Astrocyte (in vitro differentiated cells and primary cell): ENCODE data around the gene TAF4. TPM values are rescaled to one million over a fixed set of nuclear protein-coding genes. Genes with fewer than 3 reads are reported as not detected.

Experiments used
- DNase-seq: peaks from one replicate; pipeline ENCODE4 v3.0.0-alpha.2; 2010; ENCODE audit warnings: low read depth
- FAIRE-seq: peaks from 2 replicates; lab custom pipeline; 2011; peaks lifted over from hg19 to GRCh38; lab: Jason Lieb, UNC
- H2AFZ ChIP-seq: 2 replicates; pipeline ENCODE4 v1.6.0; 2012; ENCODE audit warnings: low read depth, low read length, inconsistent platforms
- H3K27ac ChIP-seq: 2 replicates; pipeline ENCODE4 v1.5.1; 2011; ENCODE audit warnings: low read depth, low read length, inconsistent platforms
- H3K27me3 ChIP-seq: 2 replicates; pipeline ENCODE4 v1.6.0; 2011; ENCODE audit warnings: low read length, inconsistent platforms; ENCODE audit not compliant: insufficient read depth
- H3K36me3 ChIP-seq: 2 replicates; pipeline ENCODE4 v1.5.1; 2011; ENCODE audit warnings: low read length, inconsistent platforms; ENCODE audit not compliant: insufficient read depth
- H3K4me1 ChIP-seq: 2 replicates; pipeline ENCODE4 v1.5.1; 2011; ENCODE audit warnings: low read length, inconsistent platforms; ENCODE audit not compliant: insufficient read depth
- H3K4me2 ChIP-seq: 2 replicates; pipeline ENCODE4 v1.6.0; 2012; ENCODE audit warnings: low read length, inconsistent platforms
- H3K4me3 ChIP-seq: 2 replicates; pipeline ENCODE4 v1.5.1; 2011; ENCODE audit warnings: low read depth, mild to moderate bottlenecking, low read length, inconsistent platforms; ENCODE audit not compliant: insufficient read depth
- H3K79me2 ChIP-seq: 2 replicates; pipeline ENCODE4 v1.6.0; 2012; ENCODE audit warnings: mild to moderate bottlenecking, low read length, inconsistent platforms; ENCODE audit not compliant: insufficient read depth
- H3K9ac ChIP-seq: 2 replicates; pipeline ENCODE4 v1.6.0; 2012; ENCODE audit warnings: mild to moderate bottlenecking, low read length, inconsistent platforms
- H3K9me3 ChIP-seq: 2 replicates; pipeline ENCODE4 v1.5.1; 2012; ENCODE audit warnings: low read depth, mild to moderate bottlenecking, low read length, inconsistent platforms; ENCODE audit not compliant: insufficient read depth
- H4K20me1 ChIP-seq: 2 replicates; pipeline ENCODE4 v1.6.0; 2012; ENCODE audit warnings: low read length, inconsistent platforms; ENCODE audit not compliant: insufficient read depth
- H3K27ac Mint-ChIP-seq: one replicate; pipeline ENCODE4 v1.8.0; 2021; ENCODE audit warnings: mild to moderate bottlenecking, mixed read lengths; ENCODE audit not compliant: unreplicated experiment
- H3K27me3 Mint-ChIP-seq: one replicate; pipeline ENCODE4 v1.8.0; 2021; ENCODE audit warnings: low read depth, mixed read lengths; ENCODE audit not compliant: unreplicated experiment
- H3K36me3 Mint-ChIP-seq: one replicate; pipeline ENCODE4 v1.8.0; 2021; ENCODE audit warnings: low read depth, mixed read lengths; ENCODE audit not compliant: unreplicated experiment
- H3K4me1 Mint-ChIP-seq: one replicate; pipeline ENCODE4 v1.8.0; 2021; ENCODE audit warnings: low read depth, mixed read lengths; ENCODE audit not compliant: unreplicated experiment
- H3K4me3 Mint-ChIP-seq: one replicate; pipeline ENCODE4 v1.8.0; 2021; ENCODE audit warnings: mild to moderate bottlenecking, moderate library complexity, mixed read lengths; ENCODE audit not compliant: unreplicated experiment
- H3K9me3 Mint-ChIP-seq: one replicate; pipeline ENCODE4 v1.8.0; 2021; ENCODE audit warnings: mild to moderate bottlenecking, mixed read lengths; ENCODE audit not compliant: unreplicated experiment
- EZH2 ChIP-seq: IDR thresholded peaks from 2 replicates; pipeline ENCODE4 v1.6.1; 2012; ENCODE audit warnings: mild to moderate bottlenecking, low read length, inconsistent platforms; ENCODE audit not compliant: insufficient read depth
- total RNA-seq: library from RNA; stranded (reverse); gene quantifications from 2 replicates; pipeline ENCODE4 v1.2.1, GENCODE V29; 2021
- TF ChIP-seq, protein P1 (sequence below): IDR thresholded peaks from 2 replicates; pipeline ENCODE4 v1.5.1; 2011; ENCODE audit warnings: low read depth, mild to moderate bottlenecking, inconsistent platforms, low read length, moderate library complexity; ENCODE audit not compliant: insufficient read depth

The TAF4 gene
- total RNA-seq, 1 donor from 2014 or later: 11.8 TPM

DNA sequence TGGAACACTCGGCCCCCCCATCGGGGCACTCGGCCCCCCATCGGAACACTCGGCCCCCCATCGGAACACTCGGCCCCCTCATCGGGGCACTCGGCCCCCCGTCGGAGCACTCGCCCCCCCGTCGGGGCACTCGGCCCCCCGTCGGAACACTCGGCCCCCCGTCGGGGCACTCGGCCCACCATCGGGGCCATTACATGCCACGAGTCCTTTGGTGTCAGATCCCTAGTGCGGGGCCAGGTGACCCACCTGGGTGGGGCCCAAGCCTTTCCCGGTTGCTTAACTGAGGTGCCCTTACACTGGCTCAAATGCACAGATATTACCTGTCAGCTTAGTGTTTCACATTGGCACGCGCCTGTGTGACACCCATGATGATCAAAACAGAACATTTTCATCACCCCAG is 95.9 kb downstream of the TAF4 start:
- H3K27ac ChIP-seq: no peak overlapping the region
- no peaks in the 10 kb centered on the region for H3K79me2 ChIP-seq
- H2AFZ ChIP-seq: no peak overlapping the region
- no peak overlapping the region for H3K4me3 ChIP-seq
- H3K9me3 ChIP-seq: no peaks in the 10 kb centered on the region
- TF ChIP-seq, protein P1, sequence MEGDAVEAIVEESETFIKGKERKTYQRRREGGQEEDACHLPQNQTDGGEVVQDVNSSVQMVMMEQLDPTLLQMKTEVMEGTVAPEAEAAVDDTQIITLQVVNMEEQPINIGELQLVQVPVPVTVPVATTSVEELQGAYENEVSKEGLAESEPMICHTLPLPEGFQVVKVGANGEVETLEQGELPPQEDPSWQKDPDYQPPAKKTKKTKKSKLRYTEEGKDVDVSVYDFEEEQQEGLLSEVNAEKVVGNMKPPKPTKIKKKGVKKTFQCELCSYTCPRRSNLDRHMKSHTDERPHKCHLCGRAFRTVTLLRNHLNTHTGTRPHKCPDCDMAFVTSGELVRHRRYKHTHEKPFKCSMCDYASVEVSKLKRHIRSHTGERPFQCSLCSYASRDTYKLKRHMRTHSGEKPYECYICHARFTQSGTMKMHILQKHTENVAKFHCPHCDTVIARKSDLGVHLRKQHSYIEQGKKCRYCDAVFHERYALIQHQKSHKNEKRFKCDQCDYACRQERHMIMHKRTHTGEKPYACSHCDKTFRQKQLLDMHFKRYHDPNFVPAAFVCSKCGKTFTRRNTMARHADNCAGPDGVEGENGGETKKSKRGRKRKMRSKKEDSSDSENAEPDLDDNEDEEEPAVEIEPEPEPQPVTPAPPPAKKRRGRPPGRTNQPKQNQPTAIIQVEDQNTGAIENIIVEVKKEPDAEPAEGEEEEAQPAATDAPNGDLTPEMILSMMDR: no peak
- TF ChIP-seq EZH2: no peak
- Mint-ChIP-seq H3K4me1 (no peaks in the 10 kb centered on the region), H3K9me3 (no peaks in the 10 kb centered on the region), H3K27me3 (no peaks in the 10 kb centered on the region), H3K27ac (no peak overlapping the region), H3K4me3 (no peak overlapping the region), H3K36me3 (peaks cover 21% of the 10 kb centered on the region)
- H3K36me3 ChIP-seq: peaks cover 3% of the 10 kb centered on the region
- no peaks in the 10 kb centered on the region for H3K4me1 ChIP-seq
- FAIRE-seq: no peak
- peaks cover 4% of the 10 kb centered on the region for H3K27me3 ChIP-seq
- DNase-seq: no peak
- no peak overlapping the region for H3K9ac ChIP-seq
- H4K20me1 ChIP-seq: no peaks in the 10 kb centered on the region
- no peak overlapping the region for H3K4me2 ChIP-seq

DNA sequence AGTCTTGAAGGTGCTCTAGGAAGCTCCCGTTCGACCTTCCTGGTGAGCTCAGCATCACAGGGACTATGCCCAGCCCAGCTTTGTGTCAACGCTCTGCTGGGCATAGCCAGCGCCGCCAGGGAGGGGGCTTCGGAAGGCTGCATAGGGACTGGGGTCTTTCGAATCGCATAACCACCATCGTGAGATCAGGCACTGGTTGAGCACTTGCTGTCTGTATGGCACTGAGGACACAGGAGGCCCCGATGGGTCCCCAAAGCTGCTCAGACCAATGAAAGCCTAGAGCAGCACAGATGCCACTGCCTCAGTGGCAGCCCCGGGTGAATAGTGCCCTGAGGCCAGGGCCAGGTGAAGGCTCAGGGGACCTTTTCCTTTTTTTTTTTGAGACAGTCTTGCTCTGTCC is 96.7 kb downstream of the TAF4 start:
- H3K4me3 ChIP-seq: no peak overlapping the region
- peaks cover 19% of the 10 kb centered on the region for H3K36me3 Mint-ChIP-seq
- H3K27ac Mint-ChIP-seq: no peak overlapping the region
- DNase-seq (no peak), FAIRE-seq (no peak)
- H3K4me1 Mint-ChIP-seq: no peaks in the 10 kb centered on the region
- H3K4me3 Mint-ChIP-seq: no peak overlapping the region
- H3K27ac ChIP-seq: no peak overlapping the region
- H3K79me2 ChIP-seq: no peaks in the 10 kb centered on the region
- peaks cover 3% of the 10 kb centered on the region for H3K36me3 ChIP-seq
- H3K27me3 ChIP-seq: peaks cover 10% of the 10 kb centered on the region
- H3K9me3 ChIP-seq: no peaks in the 10 kb centered on the region
- H3K9me3 Mint-ChIP-seq: no peaks in the 10 kb centered on the region
- no peak overlapping the region for H3K4me2 ChIP-seq
- H2AFZ ChIP-seq: no peak overlapping the region
- no peaks in the 10 kb centered on the region for H3K27me3 Mint-ChIP-seq
- H3K9ac ChIP-seq: no peak overlapping the region
- no peak for TF ChIP-seq EZH2
- TF ChIP-seq, protein P1: no peak
- no peaks in the 10 kb centered on the region for H4K20me1 ChIP-seq
- no peaks in the 10 kb centered on the region for H3K4me1 ChIP-seq

DNA sequence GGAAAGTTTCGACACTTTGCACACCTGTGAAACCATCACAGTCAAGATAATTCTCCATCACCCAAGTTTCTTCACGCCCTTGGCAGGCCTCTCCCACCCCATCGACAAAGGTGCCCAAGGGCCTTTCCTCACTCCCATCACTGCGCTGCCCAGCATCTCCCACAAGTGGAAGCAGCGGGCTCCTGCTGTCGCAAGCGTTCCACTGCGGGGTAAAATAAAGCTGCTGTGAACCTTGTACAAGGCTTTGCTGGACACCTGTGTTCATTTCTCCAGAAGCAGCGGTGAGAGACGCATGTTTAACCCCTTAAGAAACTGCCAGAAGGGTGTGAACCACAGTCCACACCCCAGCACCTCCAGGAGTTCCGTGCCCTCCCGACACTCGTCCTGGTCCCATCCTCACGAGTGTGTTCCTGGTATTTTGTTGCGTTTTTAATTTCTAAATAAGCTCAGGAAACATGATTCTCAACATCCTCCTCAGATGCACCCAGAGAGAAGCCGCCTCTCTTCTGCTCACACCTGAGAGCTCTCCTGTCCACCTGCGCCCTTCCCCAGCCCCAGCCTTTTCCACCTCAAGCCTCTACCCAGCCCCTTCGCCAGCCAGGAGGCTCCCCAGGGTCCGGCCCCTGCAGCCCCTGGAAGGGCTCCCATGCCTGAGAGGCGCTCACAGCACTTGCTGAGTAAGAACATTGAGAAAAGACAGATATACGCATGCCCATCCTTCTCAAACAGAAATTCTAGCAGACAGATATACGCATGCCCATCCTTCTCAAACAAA is 97.5 kb downstream of the TAF4 start:
- Histone ChIP-seq H4K20me1 (no peaks in the 10 kb centered on the region), H3K9ac (no peak overlapping the region), H2AFZ (no peak overlapping the region), H3K4me3 (no peak overlapping the region), H3K4me1 (no peaks in the 10 kb centered on the region), H3K27ac (no peak overlapping the region), H3K27me3 (peaks cover 10% of the 10 kb centered on the region), H3K4me2 (no peak overlapping the region), H3K36me3 (peaks cover 3% of the 10 kb centered on the region), H3K79me2 (no peaks in the 10 kb centered on the region), H3K9me3 (no peaks in the 10 kb centered on the region)
- TF ChIP-seq, protein P1: no peak
- no peak for TF ChIP-seq EZH2
- Mint-ChIP-seq H3K4me3 (no peak overlapping the region), H3K36me3 (peaks cover 15% of the 10 kb centered on the region), H3K4me1 (no peaks in the 10 kb centered on the region), H3K27me3 (no peaks in the 10 kb centered on the region), H3K9me3 (no peaks in the 10 kb centered on the region), H3K27ac (no peak overlapping the region)
- DNase-seq (no peak), FAIRE-seq (no peak)
